Stimulated activated CD8-positive, alpha-beta memory T cell treated with anti-CD3 and anti-CD28 coated beads, Interleukin-12 subunit alpha, Interleukin-12 subunit beta, amount 100 ng/mL, for 4 hours (primary cell): ENCODE data around the gene ENPP1.

Experiments used
- DNase-seq: peaks from one replicate; pipeline ENCODE4 v3.0.0-alpha.2; 2020; ENCODE audit warnings: low read depth

The ENPP1 gene

DNA sequence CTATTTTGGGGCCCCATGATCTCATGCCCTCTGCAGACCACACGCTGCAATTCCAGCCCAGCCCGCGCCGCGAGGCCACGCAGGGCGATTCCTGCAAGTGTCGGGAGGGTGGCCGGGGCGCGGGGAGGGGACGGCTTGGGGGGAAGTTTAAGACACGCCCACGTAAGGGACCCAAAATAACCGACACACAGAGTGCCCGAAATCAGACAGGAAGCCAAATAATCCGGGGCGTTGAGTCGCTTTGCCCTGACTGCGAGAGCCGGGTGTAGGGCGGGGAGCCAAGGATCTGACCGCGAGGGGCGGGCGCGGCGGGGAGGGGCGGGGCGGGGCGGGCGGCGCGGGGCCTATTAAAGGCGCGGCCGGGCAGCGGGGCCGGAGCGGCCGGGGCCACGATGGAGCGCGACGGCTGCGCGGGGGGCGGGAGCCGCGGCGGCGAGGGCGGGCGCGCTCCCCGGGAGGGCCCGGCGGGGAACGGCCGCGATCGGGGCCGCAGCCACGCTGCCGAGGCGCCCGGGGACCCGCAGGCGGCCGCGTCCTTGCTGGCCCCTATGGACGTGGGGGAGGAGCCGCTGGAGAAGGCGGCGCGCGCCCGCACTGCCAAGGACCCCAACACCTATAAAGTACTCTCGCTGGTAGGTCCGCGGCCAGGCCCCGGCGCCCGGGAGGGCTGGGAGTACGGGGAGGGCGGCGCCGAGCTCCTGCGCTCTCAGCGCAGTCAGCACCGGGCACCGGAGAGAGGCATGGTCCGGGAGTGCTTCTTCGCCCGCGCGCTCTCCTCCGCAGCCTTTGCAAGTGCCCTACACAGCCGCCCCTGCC lies at the start of gene ENPP1:
ENPP1 (plus strand) TSS at position 377 of the 816 bp plus-strand sequence; CDS start at position 393, 16 bp downstream.
- peak; percentile 22 for DNase-seq

GRCh38 chr6:131758920-131759319 lies 48.9 kb upstream of the ENPP1 start:
- no peak for DNase-seq

- DNase-seq = no peak
Observed at GRCh38 chr6:131761060-131761761, 46.6 kb upstream of the ENPP1 start.

DNA sequence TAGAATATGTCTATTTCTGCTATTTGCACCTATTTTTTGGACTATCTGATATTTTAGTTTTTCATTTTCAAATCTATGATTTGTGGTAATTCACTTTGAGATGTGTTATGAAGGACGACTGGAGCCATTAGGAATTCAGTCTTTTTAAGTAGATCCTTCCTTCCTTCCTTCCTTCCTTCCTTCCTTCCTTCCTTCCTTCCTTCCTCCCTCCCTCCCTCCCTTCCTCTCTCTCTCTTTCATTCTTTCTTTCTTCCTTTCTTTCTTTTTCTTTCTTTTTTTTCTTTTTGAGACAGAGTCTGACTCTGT lies 46.1 kb upstream of the ENPP1 start:
- DNase-seq = no peak

DNA sequence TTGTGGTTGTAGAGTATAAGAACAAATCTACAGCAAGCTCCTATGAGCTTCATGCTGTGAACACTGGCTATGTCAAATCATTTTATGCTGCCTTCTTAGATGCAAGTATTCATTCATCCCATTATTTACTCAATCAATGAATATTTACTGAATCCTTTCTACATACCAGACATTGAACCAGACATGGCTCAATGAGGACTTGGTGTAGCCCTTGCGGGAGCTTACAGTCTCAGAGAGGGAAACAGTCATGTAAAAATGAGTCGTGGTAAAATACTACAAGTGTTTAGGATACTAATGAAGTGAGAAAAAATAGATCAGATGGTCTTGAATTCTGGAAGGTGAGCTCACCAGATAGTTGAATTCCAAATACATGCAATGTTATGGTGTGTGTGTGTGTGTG lies 44.8 kb upstream of the ENPP1 start:
- no peak for DNase-seq

DNA sequence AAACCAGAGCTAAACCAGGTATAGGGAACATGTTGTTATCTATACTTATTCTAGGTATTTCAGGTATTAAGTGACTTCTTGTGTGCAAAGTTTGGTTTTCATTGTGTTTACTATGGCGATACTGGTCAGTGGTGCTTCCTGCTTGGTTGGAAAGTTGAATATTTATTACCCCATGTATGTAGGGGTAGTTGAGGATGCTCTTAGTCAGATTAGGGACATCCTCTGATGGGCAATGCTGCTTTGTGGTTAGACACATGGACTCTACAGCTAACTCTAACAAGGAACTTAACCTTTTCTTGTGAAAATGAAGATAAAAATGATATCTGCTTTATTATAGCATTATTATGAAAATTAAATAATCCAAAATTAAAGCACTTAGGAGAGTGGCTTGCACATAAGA lies 44.1 kb upstream of the ENPP1 start:
- DNase-seq = no peak

- no peak for DNase-seq
Observed at GRCh38 chr6:131764350-131764749, 43.5 kb upstream of the ENPP1 start.

- no peak for DNase-seq
Observed at GRCh38 chr6:131765081-131765803, 42.6 kb upstream of the ENPP1 start.

DNA sequence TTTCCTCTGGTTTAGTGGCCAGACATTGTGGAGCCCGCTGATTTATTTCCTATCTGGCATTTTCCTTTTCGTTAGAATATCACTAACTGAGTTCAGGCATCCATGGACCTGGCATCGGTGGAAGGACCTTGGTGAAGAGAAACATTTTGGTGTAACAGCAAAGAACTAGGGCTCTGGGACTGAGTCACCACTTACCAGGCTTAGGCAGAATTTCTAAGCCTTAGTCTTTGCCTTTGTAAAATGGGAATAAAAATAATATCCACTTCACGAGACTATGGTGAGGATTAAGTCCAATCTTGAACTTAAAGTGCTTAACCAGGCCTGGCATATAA lies 42.0 kb upstream of the ENPP1 start:
- no peak for DNase-seq

DNA sequence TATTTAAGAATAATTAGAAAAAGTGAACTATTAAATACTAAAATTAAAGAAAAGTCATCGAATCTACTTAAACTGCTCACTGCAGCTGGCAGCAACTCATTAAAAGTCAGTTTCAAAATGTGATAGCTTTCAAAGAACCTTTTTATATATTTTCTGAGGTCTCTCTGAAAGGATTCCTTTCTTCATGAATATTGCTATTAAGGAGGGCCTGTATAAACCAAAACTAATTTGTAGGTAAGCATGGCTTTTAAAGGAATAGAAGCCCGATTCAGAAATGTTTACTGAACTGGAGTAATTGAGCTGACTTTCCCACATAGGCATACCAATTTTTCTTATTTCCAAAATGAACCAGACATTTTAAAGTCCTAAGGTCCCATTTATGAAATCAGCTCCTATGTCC lies 41.2 kb upstream of the ENPP1 start:
- no peak for DNase-seq

DNA sequence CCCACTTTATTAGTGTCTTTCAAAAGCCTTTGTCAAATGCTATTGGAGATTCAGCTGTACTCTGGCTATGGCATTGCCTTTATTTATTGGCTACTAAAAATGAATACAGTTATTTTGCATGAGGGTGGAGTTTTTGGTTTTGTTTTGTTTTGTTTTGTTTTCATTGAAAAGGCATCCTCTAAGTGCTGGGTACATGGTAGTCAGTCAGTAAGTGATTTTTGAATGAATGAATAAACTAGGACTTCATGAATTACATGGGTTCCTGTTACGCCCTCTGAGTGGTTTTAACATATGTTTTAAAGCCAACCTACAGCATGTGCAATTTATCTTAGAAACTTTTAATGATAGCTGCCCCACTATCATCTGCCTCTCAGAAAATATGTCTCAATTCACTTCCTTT lies 38.9 kb upstream of the ENPP1 start:
- DNase-seq = no peak

DNA sequence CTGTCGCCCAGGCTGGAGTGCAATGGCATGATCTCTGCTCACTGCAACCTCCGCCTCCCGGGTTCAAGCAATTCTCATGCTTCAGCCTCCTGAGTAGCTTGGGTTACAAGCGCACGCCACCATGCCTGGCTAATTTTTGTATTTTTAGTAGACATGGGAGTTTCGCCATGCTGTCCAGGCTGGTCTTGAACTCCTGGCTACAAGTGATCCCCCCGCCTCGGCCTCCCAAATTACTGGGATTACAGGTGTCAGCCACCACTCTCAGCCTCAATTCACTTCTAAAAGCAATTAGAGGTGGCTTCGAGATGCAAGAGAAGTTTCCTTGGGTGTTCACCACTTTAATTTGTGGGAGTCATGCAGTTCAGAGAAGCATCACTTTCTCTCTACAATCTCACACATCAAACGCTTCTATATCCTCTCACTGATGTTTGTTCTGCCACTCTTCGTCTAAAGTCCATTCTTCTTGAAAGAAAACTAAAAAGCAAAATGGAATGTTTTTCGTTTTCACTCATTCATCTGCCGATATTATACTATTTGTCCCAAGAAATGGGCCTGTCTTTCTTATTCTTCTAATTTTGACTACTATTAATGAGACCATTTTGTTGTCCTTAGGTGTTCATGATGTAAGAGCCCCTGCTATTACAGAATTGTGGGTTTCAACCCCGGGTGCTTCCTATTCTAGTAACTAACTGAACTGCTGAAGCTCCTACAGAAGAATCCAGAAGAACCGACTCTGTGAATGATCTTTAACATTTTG lies 38.3 kb upstream of the ENPP1 start:
- DNase-seq = no peak

- DNase-seq = no peak
Observed at GRCh38 chr6:131770776-131771175, 37.0 kb upstream of the ENPP1 start.

- DNase-seq = no peak
Observed at GRCh38 chr6:131773284-131773950, 34.4 kb upstream of the ENPP1 start.

GRCh38 chr6:131775886-131776285 lies 31.9 kb upstream of the ENPP1 start:
- DNase-seq = no peak

DNA sequence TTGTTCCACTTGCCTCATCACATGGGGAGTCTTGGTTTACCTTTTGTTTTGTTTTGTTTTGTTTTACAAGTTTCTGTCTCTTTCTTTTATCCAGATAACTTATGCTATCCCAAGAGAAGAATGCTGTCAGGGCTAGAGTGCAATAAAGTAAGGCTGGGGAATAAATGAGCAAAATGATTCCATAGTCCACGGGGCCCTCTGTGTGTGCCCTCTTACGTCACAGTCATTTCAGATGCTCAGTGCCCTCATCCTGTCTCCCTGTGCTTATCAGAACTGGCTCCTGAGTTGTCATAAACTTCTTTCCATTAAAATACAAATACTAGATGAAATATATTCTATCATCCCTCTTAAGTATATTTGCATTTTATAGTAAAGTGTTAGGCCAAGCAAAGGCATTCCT lies 30.8 kb upstream of the ENPP1 start:
- DNase-seq = no peak

DNA sequence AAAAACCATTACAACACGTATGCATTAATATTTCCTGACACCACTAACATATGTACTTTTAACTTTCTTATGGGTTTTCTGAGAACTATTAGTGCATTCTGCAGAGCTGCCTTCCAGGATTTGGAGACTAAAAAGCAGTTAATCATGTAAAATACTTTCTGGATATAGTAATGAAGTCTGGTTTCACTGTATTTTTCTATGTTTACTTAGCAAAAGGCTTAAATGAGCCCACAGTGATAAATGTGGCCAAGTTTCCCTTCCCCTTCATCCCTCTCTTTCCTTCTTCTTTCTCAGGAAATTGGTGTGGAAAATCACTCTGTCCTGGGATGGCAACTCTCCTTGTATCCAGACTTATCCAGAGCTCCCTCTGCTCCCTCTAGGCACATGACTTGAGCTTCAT lies 29.7 kb upstream of the ENPP1 start:
- no peak for DNase-seq

- DNase-seq = no peak
Observed at GRCh38 chr6:131779304-131779703, 28.5 kb upstream of the ENPP1 start.

DNA sequence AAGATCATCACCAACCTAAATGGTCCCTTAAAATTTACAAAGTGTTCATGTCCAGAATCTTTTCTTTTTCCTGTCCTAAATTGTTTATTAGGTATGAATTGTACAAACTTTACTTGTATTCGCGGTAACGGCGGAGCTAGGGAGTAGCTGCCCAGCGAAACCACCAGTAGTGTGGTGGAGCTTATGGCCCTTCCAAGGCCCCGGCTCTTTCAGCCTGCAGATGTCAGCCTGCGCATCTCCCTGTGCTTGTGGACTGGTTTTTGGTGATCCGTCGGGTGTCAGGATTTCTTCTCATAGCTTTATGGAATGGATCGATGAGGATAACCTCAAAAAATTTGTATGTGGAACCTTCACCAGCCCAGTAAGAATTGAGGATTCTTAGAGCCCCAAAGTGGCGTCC lies 27.2 kb upstream of the ENPP1 start:
- no peak for DNase-seq

- DNase-seq = no peak
Observed at GRCh38 chr6:131781687-131782086, 26.1 kb upstream of the ENPP1 start.

DNA sequence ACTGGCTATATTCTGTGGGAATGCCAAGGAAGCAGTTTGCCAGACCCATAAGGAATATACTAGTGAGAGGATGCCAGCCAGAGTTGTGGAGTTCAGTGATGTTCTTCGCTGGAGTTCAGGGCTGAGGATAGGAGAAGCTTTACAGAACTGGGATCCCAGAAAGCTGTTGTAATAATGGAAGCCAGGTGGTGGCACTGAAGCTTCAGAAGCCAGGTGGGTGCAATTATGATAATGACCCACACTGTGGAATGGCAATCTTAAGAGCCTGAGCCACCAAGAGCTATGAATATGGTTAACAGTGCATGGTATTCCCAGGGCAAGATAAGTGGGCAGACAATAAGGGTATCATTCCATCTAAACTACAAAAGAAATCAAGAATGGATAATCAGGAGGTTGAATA lies 25.1 kb upstream of the ENPP1 start:
- no peak for DNase-seq

DNA sequence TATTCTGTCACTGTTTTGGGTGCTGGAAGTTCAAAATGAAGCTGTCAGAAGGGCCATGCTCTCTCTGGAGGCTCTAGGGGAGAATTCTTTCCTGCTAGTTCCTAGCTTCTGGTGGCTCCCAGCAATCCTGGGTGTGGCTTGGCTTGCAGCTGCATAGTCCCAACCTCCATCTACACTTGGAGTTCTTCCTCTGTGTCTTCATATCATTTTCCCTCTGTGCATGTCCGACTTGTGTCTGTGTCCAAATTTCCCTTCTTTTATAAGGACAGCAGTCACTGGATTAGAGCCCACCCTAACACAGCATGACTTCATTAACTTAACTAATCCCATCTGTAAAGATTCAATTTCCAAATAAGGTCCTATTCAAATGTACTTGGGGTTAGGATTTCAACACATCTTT lies 23.3 kb upstream of the ENPP1 start:
- DNase-seq = no peak
